HepG2 (cell line): Measurements from ENCODE around the gene DNASE2B.

Experiments used
- ARNT ChIP-seq: fragments of 450-650 bp; IDR thresholded peaks from 2 replicates; pipeline ENCODE4 v1.6.1; 2017
- BHLHE40 ChIP-seq: IDR thresholded peaks from 2 replicates; pipeline ENCODE4 v1.6.1; 2011; ENCODE audit warnings: low read length, improper control_type of control experiment
- CTCF ChIP-seq: sonication (generic); formaldehyde crosslinking; IDR thresholded peaks from 2 replicates; pipeline ENCODE4 v1.5.0; 2020; ENCODE audit warnings: mild to moderate bottlenecking, missing genetic modification reagents, moderate library complexity
- EZH2 ChIP-seq: conservative IDR thresholded peaks from 2 replicates; pipeline ENCODE4 v1.6.1; 2012; ENCODE audit warnings: mild to moderate bottlenecking, low read depth, low read length, moderate library complexity
- FOXM1 ChIP-seq: sonication (generic); formaldehyde crosslinking; IDR thresholded peaks from 2 replicates; pipeline ENCODE4 v1.5.0; 2020; ENCODE audit warnings: missing genetic modification reagents
- SNAPC5 ChIP-seq: sonication (generic); formaldehyde crosslinking; IDR thresholded peaks from 2 replicates; pipeline ENCODE4 v1.8.1; 2023; ENCODE audit warnings: mild to moderate bottlenecking, missing genetic modification reagents, borderline replicate concordance
- TBL1XR1 ChIP-seq: fragments of 150-350 bp; IDR thresholded peaks from 2 replicates; pipeline ENCODE4 v1.6.1; 2014; ENCODE audit warnings: borderline replicate concordance, low read length; ENCODE audit not compliant: partially characterized antibody
- ZNF207 ChIP-seq: fragments of 450-650 bp; IDR thresholded peaks from 2 replicates; pipeline ENCODE4 v1.6.1; 2016; ENCODE audit warnings: antibody characterized with exemption, borderline replicate concordance
- ZNF382 ChIP-seq: sonication (generic); formaldehyde crosslinking; IDR thresholded peaks from 2 replicates; pipeline ENCODE4 v1.5.0; 2020; ENCODE audit warnings: missing genetic modification reagents, mild to moderate bottlenecking, borderline replicate concordance
- ZNF512 ChIP-seq: sonication (generic); formaldehyde crosslinking; IDR thresholded peaks from 2 replicates; pipeline ENCODE4 v1.4.0; 2020; ENCODE audit warnings: mild to moderate bottlenecking, missing genetic modification reagents
- ZNF556 ChIP-seq: sonication (generic); formaldehyde crosslinking; IDR thresholded peaks from 2 replicates; pipeline ENCODE4 v1.4.0; 2020; ENCODE audit warnings: mild to moderate bottlenecking, missing genetic modification reagents, borderline replicate concordance
- ZNF574 ChIP-seq: sonication (generic); formaldehyde crosslinking; IDR thresholded peaks from 2 replicates; pipeline ENCODE4 v1.4.0; 2020; ENCODE audit warnings: missing genetic modification reagents
- ZZZ3 ChIP-seq: sonication (generic); formaldehyde crosslinking; IDR thresholded peaks from 2 replicates; pipeline ENCODE4 v1.4.0; 2020; ENCODE audit warnings: missing genetic modification reagents, mild to moderate bottlenecking, borderline replicate concordance

- TF ChIP-seq TBL1XR1, result no peak
- no peak for TF ChIP-seq ZNF207
- no peak for TF ChIP-seq EZH2
- TF ChIP-seq ZNF556 (CRISPR knock-in tag), result no peak
- no peak for TF ChIP-seq SNAPC5 (CRISPR knock-in tag)
- no peak for TF ChIP-seq CTCF (CRISPR knock-in tag)
- TF ChIP-seq FOXM1, result no peak
- no peak for TF ChIP-seq BHLHE40
- no peak for TF ChIP-seq ARNT
- no peak for TF ChIP-seq ZNF512 (CRISPR knock-in tag)
- TF ChIP-seq ZNF382 (CRISPR knock-in tag), result no peak
- no peak for TF ChIP-seq ZZZ3 (CRISPR knock-in tag)
- TF ChIP-seq ZNF574 (CRISPR knock-in tag), result no peak
These were observed 26.3 kb downstream of the DNASE2B start for GRCh38 chr1:84424513-84425149.
